DMS153 treated with DMSO at 0.1 percent for 48 hours (cell line): Measurements from ENCODE around the gene SCNN1G.
"Not testable (repeated sequence)": the region's sequence is repeated elsewhere in the genome, so short reads cannot be mapped to it uniquely, and the experiment has no call there.

Source experiments
- DNase-seq: peaks from one replicate; lab custom pipeline; 2025; ENCODE audit not compliant: unreplicated experiment; lab: John Stamatoyannopoulos, UW

The SCNN1G gene, protein sequence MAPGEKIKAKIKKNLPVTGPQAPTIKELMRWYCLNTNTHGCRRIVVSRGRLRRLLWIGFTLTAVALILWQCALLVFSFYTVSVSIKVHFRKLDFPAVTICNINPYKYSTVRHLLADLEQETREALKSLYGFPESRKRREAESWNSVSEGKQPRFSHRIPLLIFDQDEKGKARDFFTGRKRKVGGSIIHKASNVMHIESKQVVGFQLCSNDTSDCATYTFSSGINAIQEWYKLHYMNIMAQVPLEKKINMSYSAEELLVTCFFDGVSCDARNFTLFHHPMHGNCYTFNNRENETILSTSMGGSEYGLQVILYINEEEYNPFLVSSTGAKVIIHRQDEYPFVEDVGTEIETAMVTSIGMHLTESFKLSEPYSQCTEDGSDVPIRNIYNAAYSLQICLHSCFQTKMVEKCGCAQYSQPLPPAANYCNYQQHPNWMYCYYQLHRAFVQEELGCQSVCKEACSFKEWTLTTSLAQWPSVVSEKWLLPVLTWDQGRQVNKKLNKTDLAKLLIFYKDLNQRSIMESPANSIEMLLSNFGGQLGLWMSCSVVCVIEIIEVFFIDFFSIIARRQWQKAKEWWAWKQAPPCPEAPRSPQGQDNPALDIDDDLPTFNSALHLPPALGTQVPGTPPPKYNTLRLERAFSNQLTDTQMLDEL

DNA sequence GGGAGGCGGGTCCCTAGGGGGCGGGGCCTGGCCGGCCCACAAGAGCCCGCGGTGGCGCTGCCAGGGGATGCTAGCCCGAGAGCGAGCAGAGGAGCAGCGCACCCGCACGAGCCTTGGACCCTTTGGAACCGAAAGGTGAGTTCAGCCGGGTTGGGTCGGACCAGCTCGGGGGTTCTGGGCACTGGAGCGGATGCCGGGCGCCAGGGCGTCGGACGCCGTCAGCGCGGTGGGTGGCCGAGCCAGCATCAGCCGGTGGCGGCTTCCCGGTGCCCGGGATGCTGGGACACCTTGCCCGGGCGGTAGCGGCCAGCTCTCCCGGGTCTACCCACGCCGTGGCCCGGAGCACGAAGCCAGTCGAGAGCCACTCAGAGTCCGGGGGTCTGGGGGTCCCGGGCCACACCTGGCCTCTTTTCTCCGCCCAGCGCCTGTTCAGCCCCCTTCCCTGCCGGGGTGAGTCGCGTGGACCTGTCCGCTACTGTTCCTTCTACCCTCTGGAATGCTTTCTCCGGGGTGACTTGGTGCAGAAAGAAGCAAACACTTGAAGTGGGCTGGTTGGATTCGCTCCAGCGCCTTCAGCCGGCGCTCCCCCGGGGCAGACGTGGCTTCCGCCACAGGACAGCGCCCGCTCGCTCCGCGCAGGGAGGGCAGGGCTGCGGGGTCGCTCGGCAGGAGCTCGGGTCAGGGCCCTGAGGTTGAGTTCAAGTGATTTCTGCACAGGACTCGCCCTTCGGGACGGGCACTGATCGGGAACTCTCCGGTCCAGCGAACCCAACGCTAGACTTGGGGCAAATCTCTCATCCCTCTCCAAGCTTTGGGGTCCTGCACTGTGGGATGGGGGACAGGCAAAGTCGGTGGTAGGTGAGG, at the start of gene SCNN1G:
Gene SCNN1G, plus strand, starts transcription at position 67 of the 864 bp plus-strand sequence. CDS start 3,527 bp downstream, outside the sequence.
- DNase-seq, result no peak

DNA sequence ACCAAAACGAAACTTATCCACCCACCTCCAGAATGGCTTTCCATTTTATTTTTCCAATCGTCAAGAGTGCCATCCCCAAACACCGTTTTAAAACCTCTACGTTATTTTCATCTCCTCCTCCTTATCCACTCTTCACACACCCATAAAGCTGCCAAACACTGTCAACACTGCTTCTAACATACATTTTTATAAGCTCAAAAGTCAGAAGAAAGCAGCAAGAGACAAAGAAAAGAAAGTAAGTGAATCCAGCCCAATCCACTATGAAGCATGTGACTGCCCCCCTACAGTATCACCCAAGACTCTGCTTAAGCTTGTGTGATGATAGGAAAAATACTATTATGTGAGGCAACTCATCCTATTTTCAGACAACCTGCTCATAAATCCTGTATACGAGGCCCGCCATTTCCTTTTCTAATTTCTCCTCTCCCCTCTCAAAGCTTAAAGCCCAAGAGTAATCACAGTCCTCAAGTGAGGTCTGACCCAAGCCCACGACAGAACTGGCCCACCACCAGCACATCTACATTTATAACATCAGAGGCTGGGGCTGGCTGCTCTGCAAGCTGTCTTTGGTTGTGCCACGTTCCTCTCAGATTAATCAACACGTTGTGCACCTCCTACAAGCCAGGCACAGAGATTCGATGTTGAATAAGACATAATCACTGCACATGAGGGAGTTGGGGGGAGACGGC, 49.6 kb upstream of the SCNN1G start:
- DNase-seq, result no peak

DNA sequence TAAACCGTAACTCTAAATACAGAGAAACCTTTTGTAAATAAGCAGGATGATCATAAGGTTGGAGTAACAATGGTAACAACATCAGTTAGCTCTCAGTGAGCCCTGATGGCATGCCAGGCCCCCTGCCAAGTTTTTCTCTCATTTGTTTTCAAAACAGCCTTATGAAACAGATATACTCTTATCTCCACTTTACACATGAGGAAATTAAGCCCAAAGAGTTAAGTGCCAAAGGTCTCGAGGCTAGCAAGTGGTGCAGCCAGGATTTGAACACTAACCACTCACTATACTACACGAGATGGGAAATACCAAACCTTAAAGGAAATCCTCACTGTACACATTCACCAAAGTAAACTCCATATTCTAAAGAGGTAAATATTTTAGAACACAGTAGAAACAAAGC, 48.3 kb upstream of the SCNN1G start:
- no peak for DNase-seq

DNA sequence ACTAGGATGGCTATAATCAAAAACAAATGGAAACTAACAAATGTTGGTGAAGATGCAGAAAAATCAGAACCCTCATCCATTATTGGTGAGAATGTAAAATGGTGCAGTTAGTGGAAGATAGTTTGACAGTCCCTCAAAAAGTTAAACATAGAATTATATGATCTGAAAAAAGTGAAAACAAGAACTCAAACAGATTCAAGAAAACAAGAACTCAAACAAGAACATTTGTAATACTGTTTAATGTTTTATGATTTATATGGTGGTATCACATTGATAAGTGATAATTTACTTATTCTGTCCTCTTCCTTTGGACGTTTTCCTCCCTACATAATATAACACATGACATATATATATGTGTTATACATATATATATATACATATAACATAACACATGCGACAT, 45.3 kb upstream of the SCNN1G start:
- no peak for DNase-seq

DNA sequence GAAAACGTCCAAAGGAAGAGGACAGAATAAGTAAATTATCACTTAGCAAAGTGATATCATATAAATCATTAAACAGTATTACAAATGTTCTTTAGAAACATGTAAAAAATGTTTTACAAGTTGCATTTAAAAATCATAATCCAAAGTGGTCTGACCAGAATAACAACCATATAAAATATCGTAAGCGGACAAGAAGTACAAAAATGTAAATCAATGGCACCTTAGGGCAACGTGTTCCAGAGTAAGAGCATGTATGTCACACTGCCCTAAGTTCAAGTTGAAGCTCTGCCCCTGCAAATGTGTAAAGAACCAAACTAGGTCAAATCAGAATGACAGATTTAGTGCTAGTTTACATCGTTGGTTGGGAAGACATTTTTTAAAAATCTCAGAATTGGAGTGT, 44.7 kb upstream of the SCNN1G start:
- DNase-seq, result no peak

DNA sequence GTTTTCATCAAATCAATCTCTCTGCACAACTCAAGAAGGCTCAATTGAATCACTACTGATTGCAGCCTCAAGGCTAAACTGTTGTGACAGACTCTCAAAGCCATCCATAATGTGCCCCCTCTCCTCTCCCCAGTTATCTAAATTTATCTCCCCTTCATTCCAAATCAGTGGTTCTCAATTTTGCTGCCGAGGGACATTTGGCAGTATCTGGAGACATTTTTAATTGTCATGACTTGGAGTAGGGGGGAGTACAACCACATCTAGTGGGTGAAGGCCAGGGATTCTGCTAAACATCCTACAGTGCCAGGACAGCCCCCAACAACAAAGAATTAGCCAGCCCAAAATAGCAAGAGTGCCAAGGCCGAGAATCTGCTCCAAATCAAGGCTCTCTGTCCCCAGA, 42.4 kb upstream of the SCNN1G start:
- no peak for DNase-seq

DNA sequence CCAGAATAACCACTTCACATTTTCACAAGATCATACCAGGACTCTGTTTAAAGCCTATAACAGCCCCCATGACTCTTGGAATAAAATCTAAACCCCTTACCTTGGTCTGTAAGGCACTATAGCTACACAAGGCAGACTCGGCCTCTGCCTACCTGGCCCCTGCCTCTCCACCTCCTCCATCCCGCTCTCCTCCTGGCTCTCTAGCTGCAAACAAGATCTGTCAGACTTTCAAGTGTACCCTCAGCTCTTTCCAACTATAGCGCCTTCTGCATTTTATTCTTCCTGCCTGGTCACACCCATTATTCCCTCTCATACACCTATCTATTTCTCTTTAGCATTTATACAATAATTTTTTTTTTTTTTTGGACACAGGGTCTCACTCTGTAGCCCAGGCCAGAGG, 41.5 kb upstream of the SCNN1G start:
- DNase-seq, result no peak

DNA sequence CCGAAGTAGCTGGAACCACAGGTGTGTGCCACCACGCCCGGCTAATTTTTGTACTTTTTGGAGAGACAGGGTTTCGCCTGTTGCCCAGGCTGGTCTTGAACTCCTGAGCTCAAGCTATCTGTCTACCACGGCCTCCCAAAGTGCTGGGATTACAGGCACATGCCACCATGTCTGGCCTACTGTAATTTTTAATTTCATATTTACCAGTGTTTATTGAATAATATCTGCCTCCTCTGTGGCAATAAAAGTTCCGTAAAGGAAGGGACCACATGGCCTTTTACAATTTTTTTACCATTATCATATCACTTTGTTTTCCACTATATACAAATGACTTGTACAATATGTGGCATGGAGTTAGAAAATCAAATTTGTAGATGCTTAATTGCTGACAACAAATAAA, 41.0 kb upstream of the SCNN1G start:
- no peak for DNase-seq

DNA sequence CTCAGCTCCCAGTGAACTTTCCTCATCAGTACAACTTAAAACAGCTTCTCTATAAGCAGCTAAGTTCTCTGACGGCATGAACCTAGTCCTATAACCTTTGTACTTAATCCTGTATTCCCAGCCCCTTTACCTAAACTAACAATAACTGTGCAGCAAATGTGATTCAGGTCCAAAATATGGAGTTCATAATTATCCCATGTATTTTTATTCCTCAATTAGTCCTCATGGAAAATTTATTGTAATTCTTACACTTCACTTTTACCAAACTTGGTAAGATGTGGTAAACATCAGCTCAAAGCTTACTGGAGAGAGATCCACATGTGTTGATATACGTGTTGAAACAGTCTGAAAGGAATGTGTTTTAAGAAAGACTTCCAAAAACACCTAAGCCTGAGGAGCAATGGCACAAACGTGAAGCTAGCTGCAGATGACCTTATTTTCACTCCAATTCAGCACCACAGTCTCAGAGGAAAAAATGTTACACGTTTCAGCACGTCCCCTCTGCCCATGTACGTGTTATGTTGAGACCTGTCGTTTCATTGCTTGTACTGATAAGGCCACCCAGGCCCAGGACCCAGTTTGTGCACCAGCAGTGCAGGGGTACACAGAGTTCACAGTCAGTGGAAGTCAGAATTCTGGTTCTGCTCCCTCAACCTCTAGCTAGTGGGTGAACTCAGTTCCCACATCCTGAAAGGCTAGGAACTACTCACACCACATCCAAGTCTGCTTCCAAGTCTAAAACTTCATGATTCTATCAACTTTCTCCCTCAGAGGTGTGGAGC, 40.4 kb upstream of the SCNN1G start:
- DNase-seq, result no peak

DNA sequence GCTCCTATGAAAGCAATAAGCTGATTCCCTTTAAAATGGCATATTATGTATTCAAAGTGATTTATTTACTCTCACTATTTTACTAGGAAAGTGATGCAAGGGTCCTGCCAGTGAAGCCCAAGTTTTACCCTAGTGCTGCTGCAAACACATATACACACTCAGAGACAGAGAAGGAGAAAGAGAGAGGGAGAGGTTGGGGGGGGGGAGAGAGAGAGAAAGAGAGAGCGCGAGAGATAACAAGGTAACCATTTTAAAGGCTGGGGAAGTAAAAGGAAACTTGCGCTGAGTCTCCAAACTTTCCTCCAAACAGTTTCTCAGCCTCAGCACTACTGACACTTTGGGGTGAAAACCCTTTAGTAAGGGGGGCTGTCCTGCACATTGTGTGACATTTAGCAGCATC, 39.2 kb upstream of the SCNN1G start:
- no peak for DNase-seq

DNA sequence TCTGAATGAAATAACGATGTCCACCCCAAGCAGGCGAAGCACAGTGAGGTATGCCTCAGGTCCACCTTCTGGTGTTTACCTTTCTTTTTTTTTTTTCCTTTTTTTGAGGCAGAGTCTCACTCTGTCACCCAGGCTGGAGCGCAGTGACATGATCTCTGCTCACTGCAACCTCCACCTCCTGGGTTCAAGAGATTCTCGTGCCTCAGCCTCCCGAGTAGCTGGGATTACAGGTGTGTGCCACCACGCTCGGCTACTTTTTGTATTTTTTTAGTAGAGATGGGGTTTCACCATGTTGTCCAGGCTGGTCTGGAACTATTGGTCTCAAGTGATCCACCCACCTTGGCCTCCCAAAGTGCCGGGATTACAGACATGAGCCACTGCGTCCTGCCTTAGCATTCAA, 38.2 kb upstream of the SCNN1G start:
- not testable (repeated sequence) for DNase-seq

DNA sequence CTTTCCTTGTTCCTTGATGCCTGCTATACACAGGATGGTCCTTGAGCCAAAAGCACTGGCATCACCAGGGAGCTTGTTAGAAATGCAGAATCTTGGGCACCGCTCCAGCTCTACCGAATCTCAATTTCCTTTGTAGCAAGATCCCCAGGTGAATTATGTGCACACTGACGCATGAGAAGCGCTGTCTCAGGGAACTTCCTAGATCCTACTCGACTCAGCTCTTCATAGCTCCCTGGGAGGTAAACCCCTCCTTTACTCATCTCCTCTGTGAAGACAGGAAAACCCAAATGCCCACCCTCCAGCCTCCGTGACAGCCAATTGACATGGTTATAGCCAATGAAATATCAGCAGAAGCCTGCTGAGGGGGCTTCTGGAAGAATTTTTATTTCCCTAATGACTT, 37.4 kb upstream of the SCNN1G start:
- no peak for DNase-seq

DNA sequence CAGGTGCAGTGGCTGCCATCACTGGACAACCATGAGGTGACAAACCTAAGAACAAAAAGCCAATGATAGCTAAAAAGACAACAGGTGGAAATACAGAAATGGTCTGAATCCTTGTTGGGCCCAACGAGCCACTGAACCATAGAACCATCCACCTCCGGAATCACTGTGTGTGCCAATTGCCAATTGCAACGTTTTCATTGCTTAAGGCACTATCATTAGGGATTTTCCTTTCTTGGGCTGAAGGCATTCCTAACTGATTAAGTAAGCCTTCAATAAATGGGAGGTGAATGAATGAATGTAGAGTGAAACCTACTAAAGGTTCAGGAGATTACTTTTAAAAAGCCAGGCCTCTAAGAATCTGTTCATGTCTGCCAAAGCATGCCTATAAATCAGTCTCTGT, 36.9 kb upstream of the SCNN1G start:
- no peak for DNase-seq

DNA sequence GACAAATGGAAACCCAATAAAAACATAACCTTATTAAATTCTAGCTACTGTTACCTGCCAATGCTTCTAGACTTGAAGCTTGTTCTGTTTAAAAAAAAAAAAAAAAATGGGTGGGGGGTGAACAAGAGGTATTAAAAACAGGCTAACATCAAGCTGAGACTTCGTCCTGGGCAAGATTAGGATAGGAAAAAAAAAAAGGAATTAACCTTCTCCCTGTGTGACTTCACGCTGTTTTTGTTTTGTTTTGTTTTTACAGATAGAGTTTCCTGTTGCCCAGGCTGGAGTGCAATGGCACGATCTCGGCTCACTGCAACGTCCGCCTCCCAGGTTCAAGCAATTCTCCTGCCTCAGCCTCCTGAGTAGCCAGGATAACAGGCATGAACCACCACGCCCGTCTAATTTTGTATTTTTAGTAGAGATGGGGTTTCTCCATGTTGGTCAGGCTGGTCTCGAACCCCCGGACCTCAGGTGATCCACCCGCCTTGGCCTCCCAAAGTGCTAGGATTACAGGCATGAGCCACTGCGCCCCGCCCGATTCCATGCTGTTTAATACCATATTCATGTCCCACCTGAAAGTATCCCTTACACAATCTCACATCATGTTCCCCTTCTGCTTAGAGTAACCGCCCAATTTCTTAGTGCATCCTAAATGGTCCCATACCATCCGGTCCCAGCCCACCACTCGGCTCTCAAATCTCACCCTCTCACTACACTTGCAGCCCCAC, 35.5 kb upstream of the SCNN1G start:
- DNase-seq, result no peak

DNA sequence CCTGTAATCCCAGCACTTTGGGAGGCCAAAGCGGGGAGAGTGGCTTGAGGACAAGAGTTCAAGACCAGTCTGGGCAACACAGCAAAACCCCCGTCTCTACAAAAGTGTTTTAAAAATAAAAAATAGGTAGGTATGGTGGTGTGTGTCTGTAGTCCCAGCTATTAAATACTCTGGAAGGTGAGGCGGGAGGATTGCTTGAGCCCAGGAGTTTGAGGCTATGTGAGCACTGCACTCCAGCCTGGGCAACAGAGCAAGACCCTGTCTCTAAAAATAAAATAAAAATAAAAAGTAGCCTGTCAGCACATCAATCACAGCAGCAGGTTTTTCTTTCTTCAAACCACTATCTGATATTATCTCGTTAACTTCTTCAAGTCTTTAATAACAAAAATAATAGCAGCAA, 34.9 kb upstream of the SCNN1G start:
- no peak for DNase-seq

DNA sequence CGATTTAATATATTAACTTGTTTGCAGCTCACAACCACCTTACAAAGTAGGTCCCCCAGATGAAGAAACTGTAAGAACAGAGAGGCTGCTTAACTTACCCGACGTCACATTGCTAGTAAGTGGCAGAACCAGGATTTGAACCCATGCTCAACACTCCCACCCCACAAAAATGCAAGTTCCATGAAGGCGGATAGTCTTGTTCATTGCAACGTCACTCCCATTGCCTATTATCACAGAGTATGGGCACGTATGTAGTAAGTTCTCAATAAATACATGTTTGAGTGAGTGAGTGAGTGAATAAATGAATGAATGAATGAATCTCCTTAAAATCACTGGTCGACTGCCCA, 34.4 kb upstream of the SCNN1G start:
- no peak for DNase-seq

DNA sequence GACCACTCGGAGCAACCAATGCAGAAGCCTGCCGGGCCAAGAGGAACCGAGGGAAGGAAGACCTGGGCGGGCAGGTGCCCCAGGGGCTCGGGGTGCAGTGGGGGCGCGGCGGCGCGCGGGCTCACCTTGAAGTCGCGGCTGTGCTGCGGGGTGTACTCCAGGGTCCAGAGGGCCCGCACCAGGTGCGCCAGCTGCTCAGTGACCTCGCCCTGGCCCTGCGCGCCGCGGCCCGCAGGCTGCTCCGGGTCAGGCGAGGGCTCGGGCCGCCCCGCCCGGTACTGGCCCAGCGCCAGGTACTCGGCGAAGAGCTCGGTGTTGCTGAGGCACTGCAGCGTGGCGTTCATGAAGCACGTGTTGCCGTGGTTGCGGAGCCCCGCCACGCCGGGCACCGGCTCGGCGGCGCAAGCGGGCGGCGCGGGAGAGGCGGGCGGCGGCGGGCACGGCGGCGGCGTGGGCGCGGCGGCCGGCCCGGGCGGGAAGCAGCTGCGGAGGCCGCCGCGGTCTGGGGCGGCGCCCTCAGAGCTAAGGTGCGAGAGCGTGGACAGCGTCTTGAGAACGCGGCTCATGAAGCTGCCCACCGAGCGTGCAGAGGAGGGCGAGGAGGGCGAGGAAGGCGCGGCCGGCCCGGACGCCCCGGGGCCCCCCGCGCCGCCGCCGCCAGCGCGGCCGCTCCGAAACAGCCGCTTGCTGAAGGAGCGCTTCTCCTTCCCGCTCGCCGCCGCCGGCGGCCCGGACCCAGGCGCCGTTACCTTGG, 33.9 kb upstream of the SCNN1G start:
- no peak for DNase-seq

DNA sequence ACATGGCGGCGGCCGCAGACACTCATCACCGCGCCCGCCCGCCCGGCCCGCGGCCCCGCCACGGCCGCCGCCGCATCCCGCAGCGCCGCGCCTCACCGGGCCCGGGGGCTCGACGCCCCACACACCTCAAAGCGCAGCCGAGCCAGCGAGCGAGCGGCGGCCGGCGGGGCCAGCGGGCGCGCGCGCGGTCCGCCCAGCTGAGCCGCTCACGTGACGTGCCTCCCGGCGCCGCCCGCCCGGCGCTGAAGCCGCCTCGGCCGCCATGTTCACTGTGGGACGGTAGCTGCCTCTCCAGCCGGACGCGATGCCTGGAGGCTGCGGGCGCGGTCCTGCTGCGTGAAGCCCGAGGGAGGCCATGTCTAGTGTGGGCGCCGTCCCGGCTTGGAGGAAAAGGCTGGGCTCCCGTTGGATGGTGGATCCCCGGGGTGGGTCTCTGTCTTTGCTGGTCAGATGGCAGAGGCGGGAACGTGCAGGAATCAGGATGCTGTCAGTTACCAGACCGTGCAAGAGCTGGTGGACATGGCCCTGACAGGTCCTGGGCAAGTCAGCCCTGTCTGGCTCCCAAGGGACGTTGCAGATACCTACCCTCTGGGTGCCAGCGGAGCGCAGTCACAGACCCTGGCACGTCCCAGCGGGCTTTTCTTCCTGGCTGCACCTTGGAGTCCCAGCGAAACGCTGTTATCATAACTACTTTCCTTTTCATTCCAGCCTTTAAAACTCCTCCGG, 33.1 kb upstream of the SCNN1G start, which contains the start of gene USP31:
Gene USP31, minus strand, starts transcription at position 186 of the 726 bp plus-strand sequence. Its CDS starts 182 bp downstream, at position 4.
- DNase-seq, result peak; percentile 92
